CD4-positive, CD25-positive, alpha-beta regulatory T cell (primary cell): Measurements from ENCODE around the gene MYO16. TPM values are rescaled to one million over a fixed set of nuclear protein-coding genes. Genes with fewer than 3 reads are reported as not detected.

Experiments used
- ATAC-seq, 2 donors: fragments of 150-1000 bp; cut with Tn5 transposase; one replicate each; pipeline ENCODE4 v1.10.0; 2021; ENCODE audit warnings: low read depth in 2 of 2, moderate number of reproducible peaks in 2 of 2, moderate library complexity in 1 of 2
- DNase-seq, 3 donors: peaks; one replicate each; pipeline versions ENCODE4 v3.0.0 to v3.0.0-alpha.2; 2012 to 2022; ENCODE audit warnings: mixed read lengths in 1 of 3
- H3K27ac ChIP-seq: one replicate; pipeline ENCODE4 v1.7.0; 2013; ENCODE audit warnings: mild to moderate bottlenecking, low read length; ENCODE audit not compliant: insufficient read depth, poor library complexity, severe bottlenecking
- H3K27me3 ChIP-seq: one replicate; pipeline ENCODE4 v1.7.0; 2013; ENCODE audit warnings: low read length; ENCODE audit not compliant: control insufficient read depth, insufficient read depth
- H3K36me3 ChIP-seq: one replicate; pipeline ENCODE4 v1.7.0; 2013; ENCODE audit warnings: mild to moderate bottlenecking, low read length, moderate library complexity; ENCODE audit not compliant: control insufficient read depth, insufficient read depth
- H3K4me1 ChIP-seq: 2 replicates; pipeline ENCODE4 v1.7.0; 2013; ENCODE audit warnings: mild to moderate bottlenecking, low read length; ENCODE audit not compliant: insufficient read depth, control insufficient read depth, poor library complexity, severe bottlenecking
- H3K4me3 ChIP-seq: one replicate; pipeline ENCODE4 v1.7.0; 2013; ENCODE audit warnings: low read depth, mild to moderate bottlenecking, low read length, moderate library complexity
- H3K9me3 ChIP-seq, 2 experiments: 1 replicate in 1 of 2; 2 replicates in 1 of 2; pipeline ENCODE4 v1.7.0; 2013; ENCODE audit warnings: low read length in 2 of 2, mild to moderate bottlenecking in 1 of 2, moderate library complexity in 1 of 2; ENCODE audit not compliant: control insufficient read depth in 2 of 2
- H3K27ac Mint-ChIP-seq, 3 donors: one replicate each; pipeline ENCODE4 v1.8.0; 2020 to 2022; ENCODE audit warnings: mild to moderate bottlenecking in 3 of 3, mixed read lengths in 3 of 3, moderate library complexity in 2 of 3
- H3K27me3 Mint-ChIP-seq: one replicate; pipeline ENCODE4 v1.8.0; 2022; ENCODE audit warnings: mild to moderate bottlenecking, mixed read lengths
- H3K36me3 Mint-ChIP-seq: one replicate; pipeline ENCODE4 v1.8.0; 2020; ENCODE audit warnings: mixed read lengths
- H3K4me1 Mint-ChIP-seq, 4 donors: one replicate each; pipeline ENCODE4 v1.8.0; 2020 to 2022; ENCODE audit warnings: mixed read lengths in 4 of 4, mild to moderate bottlenecking in 1 of 4
- H3K4me3 Mint-ChIP-seq, 4 donors: one replicate each; pipeline ENCODE4 v1.8.0; 2020 to 2022; ENCODE audit warnings: mild to moderate bottlenecking in 4 of 4, mixed read lengths in 4 of 4, moderate library complexity in 3 of 4
- H3K9me3 Mint-ChIP-seq, 7 donors: one replicate each; pipeline ENCODE4 v1.8.0; 2020 to 2022; ENCODE audit warnings: mixed read lengths in 7 of 7, mild to moderate bottlenecking in 3 of 7, moderate library complexity in 2 of 7
- polyA plus RNA-seq, 4 donors: library from polyadenylated mRNA; unstranded; fragments of 300-500 nt; fragmentation: Illumina TruSeq; gene quantifications; one replicate each; pipeline ENCODE4 v1.2.3, GENCODE V29; 2021
- total RNA-seq: library from RNA; stranded (reverse); gene quantifications from one replicate; pipeline ENCODE4 v1.2.3, GENCODE V29; 2022

Gene MYO16
- total and polyA plus RNA-seq, 5 donors from 2014 or later, result 0.08 to 2.3 (median 0.29) TPM

DNA sequence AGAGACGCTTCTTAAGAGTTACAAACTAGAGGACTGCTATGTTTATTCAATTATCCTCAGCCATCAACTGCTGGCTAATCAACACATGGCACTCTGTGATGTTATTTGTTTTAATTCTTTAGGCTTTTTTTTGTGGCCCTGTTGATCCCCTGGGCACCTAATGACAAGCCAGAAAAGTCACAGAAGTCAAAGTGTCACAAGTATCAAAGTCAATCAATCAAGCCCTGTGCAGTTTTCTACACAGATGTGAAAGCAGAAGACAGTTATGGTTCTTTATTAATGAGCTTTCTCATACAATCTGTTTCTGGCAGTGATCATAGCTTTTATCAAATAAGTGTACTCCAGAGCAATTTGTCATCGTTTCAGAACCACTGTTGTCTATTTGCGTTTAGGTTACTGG, 34.3 kb downstream of the MYO16 start:
- Mint-ChIP-seq H3K4me3 (no peak overlapping the region), H3K9me3 (peaks cover 0 to 2% (median 0%) of the 10 kb centered on the region in 7 donors), H3K27ac (no peak overlapping the region), H3K36me3 (no peaks in the 10 kb centered on the region), H3K4me1 (no peaks in the 10 kb centered on the region), H3K27me3 (no peaks in the 10 kb centered on the region)
- no peaks in the 10 kb centered on the region for H3K9me3 ChIP-seq
- H3K4me1 ChIP-seq, result no peaks in the 10 kb centered on the region
- DNase-seq (no peak), ATAC-seq (no peak)
- H3K4me3 ChIP-seq, result no peak overlapping the region
- H3K27me3 ChIP-seq, result no peaks in the 10 kb centered on the region
- H3K36me3 ChIP-seq, result no peaks in the 10 kb centered on the region
- no peak overlapping the region for H3K27ac ChIP-seq

DNA sequence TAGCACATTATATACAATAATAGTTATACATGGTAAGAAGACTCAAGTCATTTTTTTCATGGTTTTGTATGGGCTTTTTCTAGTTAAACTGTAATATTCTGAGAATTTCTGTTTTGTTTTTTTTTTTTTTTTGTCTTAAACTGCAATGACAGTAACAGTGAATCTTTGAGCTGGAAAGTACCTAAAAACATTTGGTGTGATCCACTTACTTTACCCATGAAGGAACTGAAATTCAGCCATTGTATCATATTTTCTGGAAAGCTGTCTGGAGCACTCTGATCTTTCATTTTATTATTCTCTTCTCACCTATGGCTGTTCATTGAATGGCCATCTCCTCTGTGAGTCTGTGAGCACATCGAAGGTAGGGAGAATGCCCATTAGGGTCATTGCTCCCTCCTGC, 37.8 kb downstream of the MYO16 start:
- Mint-ChIP-seq H3K4me1 (no peaks in the 10 kb centered on the region), H3K27ac (no peak overlapping the region), H3K9me3 (peaks cover 0 to 2% (median 1%) of the 10 kb centered on the region in 7 donors), H3K4me3 (no peak overlapping the region), H3K36me3 (no peaks in the 10 kb centered on the region), H3K27me3 (no peaks in the 10 kb centered on the region)
- Histone ChIP-seq H3K27ac (no peak overlapping the region), H3K9me3 (no peaks in the 10 kb centered on the region), H3K36me3 (no peaks in the 10 kb centered on the region), H3K27me3 (no peaks in the 10 kb centered on the region), H3K4me1 (no peaks in the 10 kb centered on the region), H3K4me3 (no peak overlapping the region)
- no peak for ATAC-seq
- DNase-seq, result no peak

DNA sequence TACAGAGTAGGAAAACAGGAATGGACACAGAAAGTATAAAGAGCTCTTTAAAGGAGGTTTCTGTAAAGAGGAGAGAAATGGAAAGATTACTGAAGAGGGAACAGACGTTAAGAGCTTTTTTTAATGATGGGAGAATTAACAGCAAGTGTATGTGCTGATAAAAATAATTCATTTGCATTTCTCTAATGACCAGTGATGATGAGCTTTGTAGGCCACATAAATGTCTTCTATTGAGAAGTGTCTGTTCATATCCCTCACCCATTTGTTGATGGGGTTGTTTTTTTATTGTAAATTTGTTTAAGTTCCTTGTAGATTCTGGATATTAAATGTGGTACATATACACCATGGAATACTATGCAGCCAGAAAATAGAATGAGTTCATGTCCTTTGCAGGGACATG, 40.0 kb downstream of the MYO16 start:
- H3K27me3 Mint-ChIP-seq, result no peaks in the 10 kb centered on the region
- H3K4me1 Mint-ChIP-seq, result no peaks in the 10 kb centered on the region
- H3K27ac ChIP-seq, result no peak overlapping the region
- no peaks in the 10 kb centered on the region for H3K27me3 ChIP-seq
- peaks cover 0 to 2% (median 0%) of the 10 kb centered on the region in 7 donors for H3K9me3 Mint-ChIP-seq
- no peaks in the 10 kb centered on the region for H3K36me3 Mint-ChIP-seq
- no peaks in the 10 kb centered on the region for H3K9me3 ChIP-seq
- H3K4me3 Mint-ChIP-seq, result no peak overlapping the region
- DNase-seq (no peak), ATAC-seq (no peak)
- no peak overlapping the region for H3K4me3 ChIP-seq
- H3K27ac Mint-ChIP-seq, result no peak overlapping the region
- no peaks in the 10 kb centered on the region for H3K4me1 ChIP-seq
- no peaks in the 10 kb centered on the region for H3K36me3 ChIP-seq

DNA sequence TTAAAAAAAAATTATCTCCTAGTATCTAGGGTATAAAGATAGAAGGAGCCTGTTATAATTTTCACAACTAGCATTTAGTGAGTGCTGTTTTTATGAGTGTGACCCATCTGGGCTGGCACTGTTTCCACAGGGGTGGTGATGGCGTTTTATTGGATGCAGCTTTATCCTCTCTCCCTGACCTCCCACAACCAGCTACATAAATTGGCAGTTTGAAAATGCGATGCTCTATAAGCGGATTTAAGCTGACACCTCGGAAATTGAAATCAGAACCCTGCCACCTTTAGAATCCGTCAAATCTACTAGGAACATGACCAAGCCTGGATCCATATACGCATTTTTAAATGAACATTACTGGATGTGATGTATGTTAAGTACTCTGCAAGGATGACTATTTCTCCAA, 44.9 kb downstream of the MYO16 start:
- Mint-ChIP-seq H3K27me3 (peaks cover 6% of the 10 kb centered on the region), H3K36me3 (no peaks in the 10 kb centered on the region), H3K4me3 (no peak overlapping the region), H3K4me1 (no peaks in the 10 kb centered on the region), H3K9me3 (peaks cover 0 to 2% (median 0%) of the 10 kb centered on the region in 7 donors), H3K27ac (no peak overlapping the region)
- H3K27ac ChIP-seq, result no peak overlapping the region
- no peaks in the 10 kb centered on the region for H3K27me3 ChIP-seq
- ATAC-seq, result no peak
- H3K36me3 ChIP-seq, result no peaks in the 10 kb centered on the region
- H3K4me3 ChIP-seq, result no peak overlapping the region
- DNase-seq, result no peak
- no peaks in the 10 kb centered on the region for H3K4me1 ChIP-seq
- no peaks in the 10 kb centered on the region for H3K9me3 ChIP-seq

DNA sequence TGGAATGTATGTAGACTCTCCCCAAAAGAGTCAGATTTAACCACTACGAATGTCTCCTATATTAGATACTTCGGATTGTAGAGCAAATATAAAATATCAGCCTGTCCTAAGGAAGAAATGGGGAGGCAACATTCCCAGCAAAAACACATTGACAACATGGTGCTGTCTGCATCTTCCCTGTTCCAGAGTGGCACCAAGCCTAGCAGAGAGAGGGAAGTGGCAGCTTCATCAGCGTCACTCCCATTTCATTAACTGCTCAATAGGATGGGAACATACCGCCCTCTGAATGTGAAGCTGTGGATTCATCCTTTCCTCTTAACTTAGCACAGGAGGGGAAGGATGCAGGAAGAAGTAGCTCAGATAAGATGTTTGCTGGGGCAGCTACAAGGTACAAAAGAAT, 45.4 kb downstream of the MYO16 start:
- no peaks in the 10 kb centered on the region for H3K9me3 Mint-ChIP-seq
- H3K9me3 ChIP-seq, result no peaks in the 10 kb centered on the region
- no peak overlapping the region for H3K27ac Mint-ChIP-seq
- no peaks in the 10 kb centered on the region for H3K36me3 ChIP-seq
- peaks cover 6% of the 10 kb centered on the region for H3K27me3 Mint-ChIP-seq
- H3K4me3 ChIP-seq, result no peak overlapping the region
- no peak overlapping the region for H3K27ac ChIP-seq
- no peaks in the 10 kb centered on the region for H3K4me1 Mint-ChIP-seq
- H3K4me3 Mint-ChIP-seq, result no peak overlapping the region
- ATAC-seq (no peak), DNase-seq (no peak)
- no peaks in the 10 kb centered on the region for H3K4me1 ChIP-seq
- no peaks in the 10 kb centered on the region for H3K27me3 ChIP-seq
- no peaks in the 10 kb centered on the region for H3K36me3 Mint-ChIP-seq

DNA sequence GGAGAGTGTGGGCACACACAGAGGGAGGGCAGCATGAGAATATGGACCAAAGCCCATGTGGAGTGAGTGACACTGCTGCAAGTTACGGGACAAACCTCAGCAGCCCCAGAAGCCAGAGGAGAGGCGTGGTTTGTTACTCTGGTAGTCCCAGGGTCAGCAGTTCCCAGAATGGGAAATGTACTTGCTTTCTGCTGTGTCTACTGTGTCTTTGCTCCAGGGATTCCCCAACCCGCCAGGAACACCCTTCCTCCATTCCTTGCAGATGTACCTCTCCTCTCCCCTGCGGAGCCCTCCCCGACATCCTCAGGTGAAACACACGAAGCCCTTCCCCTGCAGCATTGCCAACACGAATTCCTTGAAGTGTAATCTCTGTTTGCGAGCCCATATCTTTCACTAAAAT, 47.2 kb downstream of the MYO16 start:
- H3K9me3 ChIP-seq, result no peaks in the 10 kb centered on the region
- Mint-ChIP-seq H3K27ac (no peak overlapping the region), H3K36me3 (no peaks in the 10 kb centered on the region), H3K4me3 (no peak overlapping the region), H3K27me3 (peaks cover 6% of the 10 kb centered on the region), H3K9me3 (no peaks in the 10 kb centered on the region), H3K4me1 (no peaks in the 10 kb centered on the region)
- no peaks in the 10 kb centered on the region for H3K27me3 ChIP-seq
- no peak for ATAC-seq
- H3K27ac ChIP-seq, result no peak overlapping the region
- H3K36me3 ChIP-seq, result no peaks in the 10 kb centered on the region
- no peak for DNase-seq
- H3K4me1 ChIP-seq, result no peaks in the 10 kb centered on the region
- no peak overlapping the region for H3K4me3 ChIP-seq

DNA sequence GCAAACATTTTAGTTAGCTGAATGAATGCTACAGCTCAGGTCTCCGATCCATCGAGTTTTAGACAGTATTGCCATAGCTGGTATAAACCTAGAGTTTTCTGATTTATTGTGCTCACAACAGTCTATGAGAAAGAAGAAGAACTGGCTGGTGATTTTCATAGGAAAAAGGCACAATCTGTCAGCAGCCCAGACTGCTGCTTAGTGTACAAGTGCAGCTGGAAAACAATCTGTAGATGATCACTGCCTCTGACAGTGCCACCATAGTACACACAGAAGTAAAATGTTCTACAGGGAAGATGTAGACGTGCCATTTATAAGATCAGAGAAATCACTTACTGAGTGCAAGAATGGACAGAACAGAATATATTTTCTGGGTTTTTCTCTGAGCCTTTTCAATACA, 48.4 kb downstream of the MYO16 start:
- Histone ChIP-seq H3K9me3 (no peaks in the 10 kb centered on the region), H3K27me3 (no peaks in the 10 kb centered on the region), H3K4me1 (no peaks in the 10 kb centered on the region), H3K27ac (no peak overlapping the region), H3K36me3 (no peaks in the 10 kb centered on the region), H3K4me3 (no peak overlapping the region)
- ATAC-seq (no peak), DNase-seq (no peak)
- peaks cover 6% of the 10 kb centered on the region for H3K27me3 Mint-ChIP-seq
- no peak overlapping the region for H3K27ac Mint-ChIP-seq
- H3K36me3 Mint-ChIP-seq, result no peaks in the 10 kb centered on the region
- peaks cover 0 to 3% (median 0%) of the 10 kb centered on the region in 7 donors for H3K9me3 Mint-ChIP-seq
- H3K4me3 Mint-ChIP-seq, result no peak overlapping the region
- no peaks in the 10 kb centered on the region for H3K4me1 Mint-ChIP-seq

DNA sequence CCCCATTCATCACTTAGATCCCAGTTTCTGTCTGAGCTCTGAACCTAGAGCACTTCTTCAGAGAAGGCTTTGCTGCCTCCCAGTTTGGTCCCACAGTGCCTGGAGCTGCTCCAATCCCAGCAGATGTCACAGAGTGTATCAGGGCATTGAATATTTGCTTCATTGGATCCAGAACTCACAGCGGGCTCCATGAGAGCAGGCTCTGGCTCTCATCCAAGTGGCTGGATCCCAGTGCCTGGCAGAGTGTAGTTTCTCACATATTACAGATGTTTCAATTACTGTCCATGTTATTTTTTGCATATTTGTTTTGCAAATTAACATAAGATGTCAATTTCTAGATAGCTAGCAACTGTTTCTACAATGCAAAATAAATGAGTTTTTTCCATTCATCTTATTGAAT, 50.6 kb downstream of the MYO16 start:
- no peak overlapping the region for H3K27ac Mint-ChIP-seq
- Histone ChIP-seq H3K4me3 (no peak overlapping the region), H3K27ac (no peak overlapping the region), H3K9me3 (no peaks in the 10 kb centered on the region), H3K27me3 (no peaks in the 10 kb centered on the region), H3K36me3 (no peaks in the 10 kb centered on the region), H3K4me1 (no peaks in the 10 kb centered on the region)
- H3K4me1 Mint-ChIP-seq, result no peaks in the 10 kb centered on the region
- no peak overlapping the region for H3K4me3 Mint-ChIP-seq
- peaks cover 0 to 3% (median 0%) of the 10 kb centered on the region in 7 donors for H3K9me3 Mint-ChIP-seq
- H3K36me3 Mint-ChIP-seq, result no peaks in the 10 kb centered on the region
- ATAC-seq (no peak), DNase-seq (no peak)
- peaks cover 10% of the 10 kb centered on the region for H3K27me3 Mint-ChIP-seq
